Islet of Langerhans (tissue), 1 donor: ENCODE measurements around the gene G6PC3.

ENCODE experiments used
- FAIRE-seq: peaks from one replicate; lab custom pipeline; 2011; peaks lifted over from hg19 to GRCh38; lab: Jason Lieb, UNC

Gene G6PC3

DNA sequence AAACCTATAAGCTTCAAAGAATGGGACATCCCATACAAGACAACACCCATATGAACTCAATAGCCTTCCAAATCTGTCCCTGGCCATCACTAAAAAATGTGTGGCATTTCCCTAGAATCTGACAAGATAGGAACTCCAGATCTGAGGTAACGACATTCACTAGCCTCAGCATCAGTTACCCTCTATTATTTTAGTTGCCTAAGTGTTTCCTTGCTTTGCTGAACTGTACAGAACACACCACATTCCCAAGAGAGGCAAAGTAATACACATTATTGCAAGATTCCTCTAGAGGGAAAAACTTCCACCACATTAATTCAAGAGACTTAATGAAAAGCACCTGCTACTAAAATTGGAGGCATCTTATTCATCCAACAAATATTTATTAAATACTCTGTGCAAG is 9.1 kb upstream of the G6PC3 start:
- no peak for FAIRE-seq

DNA sequence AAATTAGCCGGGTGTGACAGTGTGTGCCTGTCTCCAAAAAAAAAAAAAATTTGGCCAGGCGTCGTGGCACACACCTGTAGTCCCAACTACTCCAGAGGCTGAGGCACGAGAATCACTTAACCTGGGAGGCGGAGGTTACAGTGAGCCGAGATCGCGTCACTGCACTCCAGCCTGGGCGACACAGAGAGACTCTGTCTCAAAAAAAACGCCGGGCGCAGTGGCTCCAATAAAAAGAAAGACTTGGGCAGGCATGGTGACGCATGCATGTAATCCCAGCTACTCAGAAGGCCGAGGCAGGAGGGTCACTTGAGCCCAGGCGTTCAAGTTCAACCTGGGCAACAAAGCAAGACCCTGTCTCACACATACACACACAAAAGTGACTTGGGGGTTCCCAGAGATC is 7.7 kb upstream of the G6PC3 start:
- FAIRE-seq = no peak

DNA sequence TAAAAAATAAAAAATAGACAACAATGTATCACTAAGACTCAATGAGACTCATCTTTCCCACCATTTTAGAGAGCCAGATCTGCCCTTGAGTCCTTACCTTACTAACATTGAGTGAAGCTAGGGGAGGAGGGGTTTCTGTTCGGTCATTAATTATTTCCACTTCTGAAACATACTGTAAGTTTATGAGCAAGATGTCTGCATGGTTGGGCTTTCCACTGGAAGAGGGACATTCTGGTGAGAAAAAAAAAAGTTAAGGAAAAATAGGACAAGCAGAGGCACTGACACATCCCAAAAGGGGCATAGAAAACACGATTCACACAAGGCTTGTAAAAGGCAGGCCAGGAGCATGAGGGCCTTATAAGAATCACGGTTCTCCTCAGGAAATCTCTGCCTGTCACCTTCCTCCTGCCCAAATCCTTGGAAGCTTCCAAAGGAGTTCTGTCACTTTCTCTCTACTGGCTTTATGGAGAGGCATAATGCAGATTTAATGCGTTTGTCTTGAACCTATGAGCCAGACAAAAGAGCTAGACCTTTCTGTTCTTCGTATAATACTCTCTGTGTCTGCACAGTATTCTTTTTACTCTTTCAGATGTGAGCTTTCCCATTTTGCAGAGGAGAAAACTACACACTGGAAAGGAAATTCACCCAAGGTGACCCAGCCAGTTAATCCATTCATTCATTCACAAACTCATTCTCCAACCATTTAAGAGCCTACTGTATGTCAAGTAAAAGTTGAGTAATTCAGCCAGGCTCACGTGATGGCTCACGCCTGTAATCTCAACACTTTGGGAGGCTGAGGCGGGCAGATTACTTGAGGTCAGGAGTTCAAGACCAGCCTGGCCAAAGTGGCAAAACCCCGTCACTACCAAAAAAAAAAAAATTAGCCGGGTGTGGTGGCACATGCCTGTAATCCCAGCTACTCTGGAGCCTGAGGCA is 6.6 kb upstream of the G6PC3 start:
- FAIRE-seq = no peak

GRCh38 chr17:44065668-44066203 is 4.8 kb upstream of the G6PC3 start:
- FAIRE-seq = no peak

GRCh38 chr17:44066204-44066930 is 4.2 kb upstream of the G6PC3 start, which contains the start of gene LSM12:
TSS of gene LSM12 (minus strand) at chr17:44066671. CDS start at chr17:44066587, 84 bp downstream.
- FAIRE-seq = no peak

- FAIRE-seq = no peak
These were observed 3.0 kb upstream of the G6PC3 start for GRCh38 chr17:44067545-44067940.

DNA sequence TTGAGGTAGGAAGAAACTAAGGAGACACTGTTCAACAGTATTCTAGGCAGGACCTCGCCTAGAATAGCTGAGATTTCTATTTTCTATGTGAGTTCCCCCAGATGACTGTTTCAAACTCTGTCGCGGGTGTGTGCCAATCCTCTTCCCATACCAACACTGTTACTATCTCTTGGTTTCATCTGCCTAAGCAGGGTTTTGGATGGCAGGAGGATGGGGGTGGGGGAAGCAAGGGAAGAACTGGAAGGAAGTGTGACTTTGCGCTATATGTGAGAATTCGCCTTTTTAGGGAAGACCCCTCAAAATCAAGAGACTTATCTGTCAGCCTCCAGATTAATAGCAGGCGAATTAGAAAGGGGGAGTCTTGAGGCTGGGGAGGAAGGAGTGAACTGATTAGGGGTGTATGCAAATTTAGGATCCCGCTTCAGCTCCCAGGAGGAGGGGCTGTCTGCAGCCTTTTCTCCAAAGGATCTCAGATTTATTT is 521 bp upstream of the G6PC3 start:
- FAIRE-seq = no peak

DNA sequence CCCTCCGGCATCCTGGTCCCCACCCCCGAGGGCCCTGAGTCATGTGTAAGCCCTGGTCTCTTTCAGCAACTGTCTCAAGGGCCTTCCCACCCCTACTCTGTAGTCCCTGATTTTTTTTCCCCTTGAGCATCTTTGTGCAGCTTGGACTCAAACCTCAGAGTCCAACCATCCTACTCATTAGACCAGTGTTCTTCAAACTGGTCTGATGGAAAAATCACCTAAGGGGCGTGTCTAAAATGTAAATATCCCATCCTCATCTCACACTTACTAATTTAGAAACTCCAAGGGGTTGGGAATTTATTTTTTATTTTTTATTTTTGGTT is 624 bp downstream of the G6PC3 start:
- FAIRE-seq = no peak

DNA sequence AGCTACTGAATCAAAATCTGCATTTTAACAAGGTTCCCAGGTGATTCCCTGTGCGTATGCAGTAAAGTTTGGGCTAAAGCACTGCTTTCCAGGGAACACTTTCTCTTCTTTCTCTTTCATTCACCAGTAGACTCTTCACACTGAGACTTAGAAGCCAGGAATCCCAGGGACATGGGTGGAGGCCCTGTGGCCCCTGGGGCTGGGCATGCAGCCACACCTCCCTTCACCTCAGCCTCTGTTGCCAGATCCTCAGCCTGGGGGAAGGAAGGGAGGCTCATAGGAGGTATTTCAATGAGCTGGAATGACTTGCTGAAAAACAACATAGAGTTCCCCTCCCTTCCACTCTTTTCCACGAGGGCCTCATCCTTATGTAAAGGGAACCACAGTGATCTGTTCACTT is 1.2 kb downstream of the G6PC3 start:
- no peak for FAIRE-seq

DNA sequence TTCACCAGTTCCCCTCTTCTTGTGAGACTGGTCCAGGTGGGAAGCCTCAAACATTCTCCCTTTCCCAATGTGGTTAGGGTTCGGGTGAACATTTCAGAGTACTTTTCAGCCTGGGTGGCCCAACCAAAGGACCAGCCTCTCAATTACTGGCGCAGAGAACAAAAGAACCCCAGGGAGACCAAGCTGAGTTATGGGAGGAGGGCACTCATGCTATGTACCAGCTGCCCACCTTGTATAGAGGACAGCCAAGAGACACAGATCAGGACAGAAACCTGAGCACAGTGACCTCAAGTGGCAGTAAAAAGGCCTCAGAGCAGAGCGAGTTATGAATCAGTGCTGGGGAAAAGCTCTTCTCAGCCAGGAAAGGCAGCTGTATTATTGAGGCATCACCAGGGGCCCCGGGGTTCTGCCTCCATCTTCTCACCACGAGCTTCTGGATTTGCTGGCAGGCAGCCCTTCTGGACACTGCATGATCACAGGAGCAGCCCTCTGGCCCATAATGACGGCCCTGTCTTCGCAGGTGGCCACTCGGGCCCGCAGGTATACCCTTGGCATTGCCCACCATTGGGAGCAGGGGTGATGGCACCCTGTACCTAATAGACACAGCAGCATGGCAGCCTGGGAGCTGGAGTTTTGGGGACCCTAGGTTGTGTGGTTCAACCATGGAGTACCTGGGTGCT is 3.8 kb downstream of the G6PC3 start:
- FAIRE-seq = no peak

- FAIRE-seq = no peak
These were observed 4.4 kb downstream of the G6PC3 start for GRCh38 chr17:44074911-44075285.

GRCh38 chr17:44075598-44076293 is 5.2 kb downstream of the G6PC3 start:
- FAIRE-seq = no peak

GRCh38 chr17:44076716-44077594 is 6.4 kb downstream of the G6PC3 start:
- no peak for FAIRE-seq

DNA sequence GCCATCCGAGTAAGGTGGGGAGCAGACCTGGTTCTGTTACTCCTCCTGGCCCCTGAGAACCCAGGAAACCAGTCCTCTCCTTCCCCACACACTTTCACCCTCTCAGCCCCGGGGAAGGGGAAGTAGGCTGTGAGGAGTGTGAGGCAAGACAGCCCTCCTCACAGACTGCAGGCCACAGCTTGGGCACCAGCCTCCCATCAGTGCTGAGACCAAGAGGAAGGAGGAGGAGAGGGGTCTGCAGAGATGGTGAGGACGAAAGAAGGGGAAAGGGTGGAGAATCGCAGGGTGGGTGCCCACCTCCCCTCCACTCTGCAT is 7.0 kb downstream of the G6PC3 start:
- no peak for FAIRE-seq

DNA sequence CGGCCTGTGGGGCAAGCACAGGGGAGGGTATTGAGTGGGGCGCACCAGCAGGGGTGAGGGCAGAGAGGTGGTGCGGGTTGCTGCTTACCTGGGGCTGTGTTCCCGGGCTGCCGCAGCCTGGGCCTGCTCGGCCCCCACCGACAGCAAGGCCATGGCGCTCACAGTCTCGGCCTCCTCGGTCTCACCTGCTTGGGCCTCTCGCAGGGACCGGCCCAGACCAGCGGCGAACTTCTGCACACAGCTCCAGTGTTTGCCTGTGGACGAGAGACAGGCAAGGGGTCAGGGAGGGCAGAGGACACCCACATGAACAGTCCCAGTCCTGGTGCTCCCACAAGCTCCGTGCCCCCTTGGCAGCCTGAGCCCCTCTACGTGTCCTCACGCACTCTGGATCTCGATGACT is 7.9 kb downstream of the G6PC3 start:
- FAIRE-seq = no peak

- FAIRE-seq = no peak
These were observed 9.6 kb downstream of the G6PC3 start for GRCh38 chr17:44079877-44080821.

DNA sequence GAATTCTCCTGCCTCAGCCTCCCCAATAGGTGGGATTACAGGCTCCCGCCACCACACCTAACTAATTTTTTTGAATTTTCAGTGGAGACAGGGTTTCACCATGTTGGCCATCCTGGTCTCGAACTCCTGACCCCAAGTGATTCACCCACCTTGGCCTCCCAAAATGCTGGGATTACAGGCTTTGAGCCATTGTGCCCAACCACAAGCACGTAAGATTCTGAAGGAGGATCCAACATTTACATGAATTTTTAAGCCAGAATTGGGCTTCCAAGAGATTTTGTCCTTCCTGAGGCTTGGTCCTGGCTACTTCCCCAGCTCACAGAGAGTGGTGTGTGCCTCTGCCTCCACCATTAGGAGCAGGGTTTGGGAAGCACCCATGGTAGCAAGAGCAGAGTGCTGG is 11.1 kb downstream of the G6PC3 start:
- FAIRE-seq = no peak

GRCh38 chr17:44082256-44082927 is 11.9 kb downstream of the G6PC3 start:
- no peak for FAIRE-seq

GRCh38 chr17:44083250-44083849 is 12.8 kb downstream of the G6PC3 start:
- FAIRE-seq = no peak
